ENCODE data around the gene ESR1. TPM values are rescaled to one million over a fixed set of nuclear protein-coding genes. Genes with fewer than 3 reads are reported as not detected.

The ESR1 gene
- total RNA-seq, 4 donors from 2014 or later: 0.13 to 7.4 TPM; not detected in 2

DNA sequence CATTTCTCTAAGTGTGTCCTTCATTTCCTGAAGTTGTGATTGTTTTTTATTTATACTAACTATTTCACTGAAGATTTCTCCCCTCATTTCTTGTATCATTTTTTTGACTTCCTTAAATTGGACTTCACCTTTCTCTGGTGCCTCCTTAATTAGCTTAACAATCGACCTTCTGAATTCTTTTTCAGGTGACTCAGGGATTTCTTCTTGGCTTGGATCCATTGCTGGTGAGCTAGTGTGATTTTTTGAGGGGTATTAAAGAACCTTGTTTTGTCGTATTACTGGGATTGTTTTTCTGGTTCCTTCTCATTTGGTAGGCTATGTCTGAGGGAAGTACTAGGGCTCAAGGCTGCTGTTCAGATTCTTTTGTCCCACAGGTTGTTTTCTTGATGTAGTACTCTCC, 92.8 kb downstream of the ESR1 start:
- DNase-seq: no peak
- Histone ChIP-seq H3K27ac (no peak overlapping the region), H3K27me3 (no peaks in the 10 kb centered on the region), H3K4me1 (no peaks in the 10 kb centered on the region), H3K36me3 (no peaks in the 10 kb centered on the region), H3K9me3 (peaks cover 0 to under 1% (median 0%) of the 10 kb centered on the region in 4 donors), H3K4me3 (no peak overlapping the region)
- no peak for TF ChIP-seq POLR2A (IDR thresholded peaks at IDR 0.05)
- TF ChIP-seq, protein P1, sequence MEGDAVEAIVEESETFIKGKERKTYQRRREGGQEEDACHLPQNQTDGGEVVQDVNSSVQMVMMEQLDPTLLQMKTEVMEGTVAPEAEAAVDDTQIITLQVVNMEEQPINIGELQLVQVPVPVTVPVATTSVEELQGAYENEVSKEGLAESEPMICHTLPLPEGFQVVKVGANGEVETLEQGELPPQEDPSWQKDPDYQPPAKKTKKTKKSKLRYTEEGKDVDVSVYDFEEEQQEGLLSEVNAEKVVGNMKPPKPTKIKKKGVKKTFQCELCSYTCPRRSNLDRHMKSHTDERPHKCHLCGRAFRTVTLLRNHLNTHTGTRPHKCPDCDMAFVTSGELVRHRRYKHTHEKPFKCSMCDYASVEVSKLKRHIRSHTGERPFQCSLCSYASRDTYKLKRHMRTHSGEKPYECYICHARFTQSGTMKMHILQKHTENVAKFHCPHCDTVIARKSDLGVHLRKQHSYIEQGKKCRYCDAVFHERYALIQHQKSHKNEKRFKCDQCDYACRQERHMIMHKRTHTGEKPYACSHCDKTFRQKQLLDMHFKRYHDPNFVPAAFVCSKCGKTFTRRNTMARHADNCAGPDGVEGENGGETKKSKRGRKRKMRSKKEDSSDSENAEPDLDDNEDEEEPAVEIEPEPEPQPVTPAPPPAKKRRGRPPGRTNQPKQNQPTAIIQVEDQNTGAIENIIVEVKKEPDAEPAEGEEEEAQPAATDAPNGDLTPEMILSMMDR (IDR thresholded peaks at IDR 0.05): no peak

DNA sequence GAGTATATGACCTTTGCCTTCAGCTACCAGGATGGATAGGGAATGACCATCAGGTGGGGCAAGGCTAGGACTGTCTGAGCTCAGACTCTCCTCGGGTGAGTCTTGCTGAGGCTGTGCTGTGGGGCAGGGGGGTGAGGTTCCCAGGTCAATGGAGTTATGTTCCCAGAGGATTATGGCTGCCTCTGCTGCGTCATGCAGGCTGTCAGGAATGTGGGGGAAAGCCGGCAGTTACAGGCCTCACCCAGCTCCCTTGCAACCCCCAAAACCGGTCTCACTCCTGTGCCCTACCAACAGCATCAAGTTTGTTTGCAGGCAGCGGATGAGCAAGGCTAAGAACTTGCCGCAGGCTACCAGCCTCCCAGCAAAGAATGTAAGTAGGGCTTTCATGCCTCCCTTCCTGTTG, 93.5 kb downstream of the ESR1 start:
- Histone ChIP-seq H3K36me3 (no peaks in the 10 kb centered on the region), H3K9me3 (no peaks in the 10 kb centered on the region), H3K27me3 (no peaks in the 10 kb centered on the region), H3K27ac (no peak overlapping the region), H3K4me1 (no peaks in the 10 kb centered on the region), H3K4me3 (no peak overlapping the region)
- no peak for DNase-seq
- no peak for TF ChIP-seq POLR2A (IDR thresholded peaks at IDR 0.05)
- TF ChIP-seq, protein P1 (IDR thresholded peaks at IDR 0.05): no peak

DNA sequence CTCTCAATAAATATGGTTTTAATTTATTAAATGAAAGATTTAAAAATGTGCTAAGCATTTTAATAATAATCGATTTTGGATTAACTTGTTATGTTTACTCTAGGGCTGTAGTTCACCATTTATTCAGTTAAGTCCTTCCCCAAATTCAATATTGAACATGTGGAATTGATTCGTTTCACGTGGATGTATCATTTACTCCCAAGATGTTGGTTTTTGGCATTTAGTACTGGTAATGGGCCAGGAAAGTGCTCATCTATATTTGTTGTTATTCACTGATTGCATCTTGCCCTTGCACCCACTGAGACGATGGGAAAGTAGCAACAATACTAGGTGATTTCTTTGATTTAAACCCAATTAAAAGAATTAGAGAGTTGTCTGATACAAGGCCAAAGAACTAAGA, 97.1 kb downstream of the ESR1 start:
- TF ChIP-seq POLR2A (IDR thresholded peaks at IDR 0.05): no peak
- TF ChIP-seq, protein P1 (IDR thresholded peaks at IDR 0.05): no peak
- H3K4me3 ChIP-seq: no peak overlapping the region
- no peaks in the 10 kb centered on the region for H3K4me1 ChIP-seq
- no peak for DNase-seq
- no peaks in the 10 kb centered on the region for H3K9me3 ChIP-seq
- H3K27ac ChIP-seq: no peak overlapping the region
- H3K27me3 ChIP-seq: no peaks in the 10 kb centered on the region
- H3K36me3 ChIP-seq: no peaks in the 10 kb centered on the region

DNA sequence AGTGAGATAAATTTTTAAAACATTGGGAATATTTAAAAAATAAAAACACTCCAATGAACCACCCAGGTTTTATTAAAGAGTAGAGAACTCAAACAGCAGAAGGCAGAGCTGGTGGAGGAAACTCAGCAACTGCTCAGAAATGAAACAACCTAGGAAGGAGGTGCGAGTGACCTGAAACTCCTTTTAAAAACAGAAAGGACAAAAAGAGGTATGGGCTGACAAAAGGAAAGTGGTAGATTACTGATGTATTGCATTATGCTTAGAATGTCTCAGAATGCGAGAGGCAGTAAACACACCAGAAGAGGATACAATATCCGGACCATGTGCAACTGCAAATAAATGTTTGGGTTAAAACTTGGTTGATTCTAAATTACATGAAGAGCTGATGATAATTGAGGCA, 97.6 kb downstream of the ESR1 start:
- Histone ChIP-seq H3K36me3 (no peaks in the 10 kb centered on the region), H3K4me3 (no peak overlapping the region), H3K9me3 (no peaks in the 10 kb centered on the region), H3K27ac (no peak overlapping the region), H3K27me3 (no peaks in the 10 kb centered on the region), H3K4me1 (no peaks in the 10 kb centered on the region)
- DNase-seq: no peak
- TF ChIP-seq POLR2A (IDR thresholded peaks at IDR 0.05): no peak
- TF ChIP-seq, protein P1 (IDR thresholded peaks at IDR 0.05): no peak

DNA sequence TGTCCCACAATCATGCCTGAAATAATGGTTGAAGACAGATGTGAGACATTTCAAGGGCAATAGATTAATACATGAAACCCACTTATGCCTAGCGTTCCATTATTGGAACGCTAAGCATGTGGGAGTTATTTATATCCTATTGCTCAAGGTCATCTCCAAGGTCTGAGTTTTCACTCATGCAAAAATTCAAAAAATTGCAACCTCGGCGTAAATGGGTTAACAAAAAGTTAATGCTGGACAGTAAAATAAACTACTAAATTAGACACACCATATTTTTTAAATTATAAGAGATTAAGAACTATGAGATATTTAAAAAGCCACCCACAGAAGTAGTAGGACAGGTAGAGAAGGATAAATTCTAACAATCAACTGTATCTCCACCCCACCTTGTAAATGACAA, 98.4 kb downstream of the ESR1 start:
- no peaks in the 10 kb centered on the region for H3K9me3 ChIP-seq
- H3K27ac ChIP-seq: no peak overlapping the region
- no peaks in the 10 kb centered on the region for H3K36me3 ChIP-seq
- DNase-seq: no peak
- H3K4me3 ChIP-seq: no peak overlapping the region
- no peaks in the 10 kb centered on the region for H3K4me1 ChIP-seq
- TF ChIP-seq POLR2A (IDR thresholded peaks at IDR 0.05): no peak
- TF ChIP-seq, protein P1 (IDR thresholded peaks at IDR 0.05): no peak
- H3K27me3 ChIP-seq: no peaks in the 10 kb centered on the region

DNA sequence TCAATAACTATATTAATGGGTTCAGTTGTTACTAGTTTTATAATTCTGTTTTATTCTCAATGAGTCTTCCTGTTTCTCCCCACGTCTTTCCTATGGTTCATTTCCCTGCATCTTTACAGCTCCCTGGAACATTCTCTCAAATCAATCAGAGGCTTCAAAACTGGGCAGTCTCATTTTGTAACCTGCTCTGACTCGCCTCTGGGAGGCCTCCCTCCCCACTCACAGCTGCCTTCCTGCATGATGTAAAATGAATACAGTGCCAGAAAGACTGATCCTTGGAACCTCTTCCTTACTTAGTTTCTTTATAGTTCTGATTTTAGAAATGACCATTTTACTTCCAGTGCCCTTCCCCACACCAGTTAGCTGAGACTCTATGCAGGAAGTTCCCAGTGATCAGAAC, 103.9 kb downstream of the ESR1 start:
- no peaks in the 10 kb centered on the region for H3K4me1 ChIP-seq
- no peaks in the 10 kb centered on the region for H3K36me3 ChIP-seq
- TF ChIP-seq POLR2A (IDR thresholded peaks at IDR 0.05): no peak
- TF ChIP-seq, protein P1 (IDR thresholded peaks at IDR 0.05): no peak
- H3K4me3 ChIP-seq: no peak overlapping the region
- no peaks in the 10 kb centered on the region for H3K27me3 ChIP-seq
- H3K9me3 ChIP-seq: no peaks in the 10 kb centered on the region
- no peak overlapping the region for H3K27ac ChIP-seq
- no peak for DNase-seq
